Lung (tissue), 13 donors: Measurements from ENCODE around the gene MAX. TPM values are rescaled to one million over a fixed set of nuclear protein-coding genes. Genes with fewer than 3 reads are reported as not detected.

Experiments used
- ATAC-seq: fragments of 200-7000 bp; cut with Tn5 transposase; one replicate; pipeline ENCODE4 v1.9.1; 2020; ENCODE audit warnings: moderate number of reproducible peaks; ENCODE audit not compliant: insufficient read depth, low FRiP score
- DNase-seq, 3 donors: peaks; one replicate each; pipeline ENCODE4 v3.0.0-alpha.2; 2013 to 2017
- H3K27ac ChIP-seq, 2 donors: one replicate each; pipeline ENCODE4 v1.5.1; 2013; ENCODE audit warnings: mild to moderate bottlenecking in 2 of 2, moderate library complexity in 2 of 2, control low read depth in 1 of 2, inconsistent platforms in 1 of 2, low read depth in 1 of 2, low read length in 1 of 2
- H3K27me3 ChIP-seq, 3 donors: one replicate each; pipeline ENCODE4 v1.5.1; 2013; ENCODE audit warnings: low read length in 2 of 3; ENCODE audit not compliant: control insufficient read depth in 3 of 3, insufficient read depth in 3 of 3
- H3K36me3 ChIP-seq, 4 donors: one replicate each; pipeline ENCODE4 v1.5.1; 2013; ENCODE audit warnings: low read length in 4 of 4, mild to moderate bottlenecking in 1 of 4, moderate library complexity in 1 of 4; ENCODE audit not compliant: control insufficient read depth in 4 of 4, insufficient read depth in 4 of 4
- H3K4me1 ChIP-seq, 5 donors: one replicate each; pipeline ENCODE4 v1.5.1; 2013; ENCODE audit warnings: low read length in 5 of 5, mild to moderate bottlenecking in 2 of 5, moderate library complexity in 1 of 5; ENCODE audit not compliant: control insufficient read depth in 5 of 5, insufficient read depth in 5 of 5
- H3K4me3 ChIP-seq: one replicate; pipeline ENCODE4 v1.5.1; 2013; ENCODE audit warnings: mild to moderate bottlenecking, control low read depth, moderate library complexity
- H3K9ac ChIP-seq, 2 donors: one replicate each; pipeline ENCODE4 v1.5.1; 2013; ENCODE audit warnings: low read length in 2 of 2, control low read depth in 1 of 2; ENCODE audit not compliant: insufficient read depth in 1 of 2
- H3K9me3 ChIP-seq, 4 donors: one replicate each; pipeline ENCODE4 v1.5.1; 2013; ENCODE audit warnings: low read length in 3 of 4, mild to moderate bottlenecking in 1 of 4, moderate library complexity in 1 of 4; ENCODE audit not compliant: control insufficient read depth in 4 of 4, insufficient read depth in 3 of 4
- CTCF ChIP-seq: IDR thresholded peaks from 2 replicates; pipeline ENCODE4 v1.5.1; 2012; ENCODE audit warnings: mild to moderate bottlenecking; ENCODE audit errors: control extremely low read depth, extremely low read depth
- WGBS, 2 donors: extraction: QIAGEN DNeasy Blood & Tissue Kit; methylation state at CpG; one replicate each; pipeline ENCODE4 v1.1.7; 2013; 5-methylcytosine and 5-hydroxymethylcytosine counted together
- polyA plus RNA-seq, 2 donors: library from polyadenylated mRNA; stranded (reverse); fragments of 200-250 nt; gene quantifications; one replicate each; pipeline ENCODE4 v1.2.1, GENCODE V29; 2013
- small RNA-seq: library from RNA; depleted of rRNA; stranded (forward); fragments of <200 nt; gene quantifications from one replicate; pipeline ENCODE3, GENCODE V24; 2014; ENCODE audit warnings: low replicate concordance
- total RNA-seq, 2 donors: library from RNA; depleted of rRNA in 1 of 2; stranded (reverse); fragments of >200 nt in 1 of 2; gene quantifications; one replicate each; pipeline ENCODE4 v1.2.1, GENCODE V29; 2014 to 2021
- donor health status: control.
- donor health status: control.
- donor health status: Bipolar disorder and iron deficiency.
- donor health status: healthy.
- donor health status: DM: yes; HTN: yes; CAD: no.

The MAX gene
- total and polyA plus RNA-seq, 4 donors = 45.1 to 110 (median 57.7) TPM

- DNase-seq (peak; percentile 14 to 79 (median 63)), ATAC-seq (no peak)
- TF ChIP-seq CTCF = no peak
- Histone ChIP-seq H3K9ac (peak overlapping the region in 1 of 2 donors; percentile 74), H3K4me1 (peaks cover 0 to 8% (median 0%) of the 10 kb centered on the region in 5 donors), H3K36me3 (peaks cover 5 to 21% (median 7%) of the 10 kb centered on the region in 4 donors), H3K9me3 (no peaks in the 10 kb centered on the region), H3K27me3 (no peaks in the 10 kb centered on the region), H3K4me3 (no peak overlapping the region), H3K27ac (no peak overlapping the region)
- 80 to 90% methylated on average over 6 of the region's 6 CpGs for WGBS, 2 donors
Observed at GRCh38 chr14:65025818-65026217, 76.5 kb downstream of the MAX start.

Small RNA genes lying within 50 kb of the gene (small RNA-seq; reads per million reads assigned to genes)
- 0.15 reads per million for gene MIR4706
- gene RNU2-14P = 0.12 reads per million

Other genes with a start within 250 kb of the MAX start
- gene SPTB, start 222.6 kb downstream of the MAX start, total RNA-seq = 10 to 100 TPM in 1 of 2 donors, 1 to 10 TPM in 1; 3.0 to 11.5 TPM
- gene SPTB, start 222.6 kb downstream of the MAX start, polyA plus RNA-seq = 1 to 10 TPM; 1.2 TPM
- gene CHURC1, start 188.1 kb downstream of the MAX start, total RNA-seq = 10 to 100 TPM; 50.0 to 62.6 TPM
- 10 to 100 TPM; 37.2 to 43.8 TPM for gene CHURC1, start 188.1 kb downstream of the MAX start, polyA plus RNA-seq
- 1 to 10 TPM in 1 of 2 donors, not detected in 1; 2.9 TPM for gene GPX2, start 159.8 kb downstream of the MAX start, total RNA-seq
- gene GPX2, start 159.8 kb downstream of the MAX start, polyA plus RNA-seq = 10 to 100 TPM in 1 of 2 donors, 1 to 10 TPM in 1; 3.4 to 11.3 TPM
- gene RAB15, start 130.2 kb downstream of the MAX start, total RNA-seq = 10 to 100 TPM; 15.5 to 16.4 TPM
- 10 to 100 TPM in 1 of 2 donors, 1 to 10 TPM in 1; 6.8 to 14.4 TPM for gene RAB15, start 130.2 kb downstream of the MAX start, polyA plus RNA-seq
- 10 to 100 TPM; 12.0 to 14.8 TPM for gene FNTB, start 115.6 kb downstream of the MAX start, total RNA-seq
- gene FNTB, start 115.6 kb downstream of the MAX start, polyA plus RNA-seq = 1 to 10 TPM; 6.2 to 9.5 TPM